Gastroesophageal sphincter (tissue), 3 donors: Measurements from ENCODE around the gene GRPEL1.

Experiments
- CTCF ChIP-seq, 4 experiments: fragments of 200-600 bp in 2 of 4; fragments of 450-650 bp in 2 of 4; sonication (generic) in 1 of 4; IDR thresholded peaks; one replicate each; pipeline ENCODE4 v1.5.1; 2017 to 2019; ENCODE audit warnings: antibody characterized with exemption in 4 of 4, mild to moderate bottlenecking in 2 of 4, moderate library complexity in 2 of 4
- POLR2A ChIP-seq, 2 donors: fragments of 450-650 bp; IDR thresholded peaks; one replicate each; pipeline ENCODE4 v1.6.1; 2017; ENCODE audit warnings: antibody characterized with exemption in 2 of 2, mild to moderate bottlenecking in 2 of 2, moderate library complexity in 1 of 2

DNA sequence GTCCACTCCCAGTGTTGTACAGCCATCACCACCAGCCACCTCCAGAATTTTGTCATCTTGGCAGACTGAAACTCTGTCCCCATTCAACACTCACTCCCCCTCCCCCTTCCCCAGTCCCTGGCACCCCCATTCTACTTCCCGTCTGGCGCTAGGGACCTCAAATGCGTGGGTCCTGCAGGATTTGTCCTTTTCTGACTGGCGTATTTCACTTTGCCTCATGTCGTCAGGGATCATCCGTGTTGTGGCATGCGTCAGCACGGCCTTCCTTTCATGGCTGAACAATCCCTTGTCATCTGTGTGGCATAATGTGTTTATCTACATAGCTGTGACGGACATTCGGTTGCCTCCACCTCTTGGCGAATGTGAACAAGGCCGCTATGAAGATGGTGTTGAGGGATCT lies 19.2 kb downstream of the GRPEL1 start:
- TF ChIP-seq CTCF (IDR thresholded peaks at IDR 0.05) = no peak
- no peak for TF ChIP-seq POLR2A (IDR thresholded peaks at IDR 0.05)
